ENCODE data around the gene HSPB6.
A peak's percentile ranks its signal among the peaks of the same experiment; 100 is the strongest.

Gene HSPB6

GRCh38 chr19:35744430-35745327, 12.2 kb downstream of the HSPB6 start:
- peak; percentile 97 for DNase-seq

GRCh38 chr19:35743640-35744429, 13.0 kb downstream of the HSPB6 start:
- DNase-seq, result no peak

GRCh38 chr19:35742121-35742724, 14.6 kb downstream of the HSPB6 start, which contains the start of gene IGFLR1:
Gene IGFLR1 (minus strand): TSS chr19:35742452. CDS start chr19:35741180, 1,272 bp downstream.
- DNase-seq, result peak; percentile 80

GRCh38 chr19:35741203-35741515, 15.7 kb downstream of the HSPB6 start:
- DNase-seq, result no peak

- DNase-seq, result peak; percentile 98
These were observed 16.2 kb downstream of the HSPB6 start for GRCh38 chr19:35740423-35741202.

GRCh38 chr19:35740108-35740422, 16.8 kb downstream of the HSPB6 start:
- DNase-seq, result no peak

GRCh38 chr19:35739275-35740107, 17.3 kb downstream of the HSPB6 start:
- no peak for DNase-seq

GRCh38 chr19:35738887-35739229, 18.0 kb downstream of the HSPB6 start:
- no peak for DNase-seq

GRCh38 chr19:35738021-35738886, 18.6 kb downstream of the HSPB6 start:
- DNase-seq, result no peak

GRCh38 chr19:35736913-35737886, 19.6 kb downstream of the HSPB6 start:
- DNase-seq, result no peak

- DNase-seq, result no peak
These were observed 21.9 kb downstream of the HSPB6 start for GRCh38 chr19:35734889-35735288.

GRCh38 chr19:35734273-35734672, 22.6 kb downstream of the HSPB6 start:
- DNase-seq, result no peak

- no peak for DNase-seq
These were observed 23.4 kb downstream of the HSPB6 start for GRCh38 chr19:35733180-35734125.

- no peak for DNase-seq
These were observed 24.2 kb downstream of the HSPB6 start for GRCh38 chr19:35732540-35733179.

- no peak for DNase-seq
These were observed 24.9 kb downstream of the HSPB6 start for GRCh38 chr19:35731779-35732405.

GRCh38 chr19:35731353-35731752, 25.5 kb downstream of the HSPB6 start:
- DNase-seq, result no peak

GRCh38 chr19:35730326-35730725, 26.5 kb downstream of the HSPB6 start:
- no peak for DNase-seq

GRCh38 chr19:35729763-35730162, 27.1 kb downstream of the HSPB6 start:
- DNase-seq, result no peak
